HepG2 (cell line): ENCODE results near the gene IRF5. TPM values are rescaled to one million over a fixed set of nuclear protein-coding genes. Genes with fewer than 3 reads are reported as not detected.

ENCODE experiments used
- ATAC-seq: fragments of 200-7000 bp; cut with Tn5 transposase; 3 replicates; pipeline ENCODE4 v1.9.1; 2020; ENCODE audit warnings: mild to moderate bottlenecking, moderate library complexity
- BruUV-seq: library from RNA; stranded (reverse); fragments of 400-500 nt; replicated peaks from 2 replicates; lab custom pipeline; 2021; lab: Mats Ljungman, UMichigan
- CTCF ChIA-PET: fragments of 300-600 bp; formaldehyde crosslinking; extraction: SDS; loops from one replicate; lab custom pipeline; 2021; ENCODE audit warnings: low total read pairs, inconsistent platforms, low intra/inter-chr PET ratio; lab: Yijun Ruan, JAX
- POLR2A ChIA-PET: fragments of 350-600 bp; sonication (Branson Sonifier 250); formaldehyde crosslinking; loops from one replicate; lab custom pipeline; 2020; ENCODE audit warnings: antibody characterized with exemption, inconsistent platforms; lab: Yijun Ruan, JAX
- DNase-seq: peaks from one replicate; pipeline ENCODE4 v3.0.0-alpha.2; 2015; ENCODE audit warnings: low spot score
- FAIRE-seq: peaks from 3 replicates; lab custom pipeline; 2011; peaks lifted over from hg19 to GRCh38; lab: Jason Lieb, UNC
- H2AFZ ChIP-seq: one replicate; pipeline ENCODE4 v1.6.1; 2011; ENCODE audit warnings: low read length, inconsistent platforms
- H3K27ac ChIP-seq: fragments of 300-600 bp; 3 replicates; pipeline ENCODE4 v1.8.0; 2011; ENCODE audit warnings: mixed run types, mild to moderate bottlenecking, mixed read lengths, low read length, inconsistent platforms; ENCODE audit not compliant: insufficient read depth; ENCODE audit errors: extremely low read length
- H3K27me3 ChIP-seq, 2 experiments: fragments of 200-600 bp in 1 of 2; 2 replicates in 1 of 2; 3 replicates in 1 of 2; pipeline versions ENCODE4 v1.6.0 to v1.8.0; 2011; ENCODE audit warnings: low read length in 2 of 2, mild to moderate bottlenecking in 2 of 2, moderate library complexity in 2 of 2, inconsistent platforms in 1 of 2; ENCODE audit not compliant: insufficient read depth in 2 of 2, control insufficient read depth in 1 of 2
- H3K36me3 ChIP-seq, 2 experiments: fragments of 200-600 bp in 1 of 2; replicated peaks in 1 of 2; 2 replicates in 1 of 2; 3 replicates in 1 of 2; pipeline versions ENCODE4 v1.5.1 to v1.8.0; 2011; ENCODE audit warnings: low read length in 2 of 2, inconsistent platforms in 1 of 2; ENCODE audit not compliant: insufficient read depth in 2 of 2, control insufficient read depth in 1 of 2
- H3K4me1 ChIP-seq: 2 replicates; pipeline ENCODE4 v1.5.1; 2012; ENCODE audit warnings: low read length, inconsistent platforms; ENCODE audit not compliant: insufficient read depth
- H3K4me2 ChIP-seq: 2 replicates; pipeline ENCODE4 v1.6.0; 2011; ENCODE audit warnings: low read depth, low read length, inconsistent platforms
- H3K4me3 ChIP-seq, 3 experiments: fragments of 200-600 bp in 1 of 3; sonication (generic), shearing (Covaris generic) in 1 of 3; replicated peaks in 1 of 3; 2 replicates each; pipeline ENCODE4 v1.5.1; 2011 to 2016; ENCODE audit warnings: low read length in 3 of 3, inconsistent platforms in 2 of 3, low read depth in 2 of 3, mild to moderate bottlenecking in 2 of 3, control low read depth in 1 of 3, mixed read lengths in 1 of 3; ENCODE audit not compliant: insufficient read depth in 1 of 3
- H3K79me2 ChIP-seq: one replicate; pipeline ENCODE4 v1.6.1; 2011; ENCODE audit warnings: low read length, inconsistent platforms; ENCODE audit not compliant: insufficient read depth
- H3K9ac ChIP-seq: 2 replicates; pipeline ENCODE4 v1.6.0; 2011; ENCODE audit warnings: mild to moderate bottlenecking, low read depth, low read length, inconsistent platforms; ENCODE audit not compliant: insufficient read depth
- H3K9me3 ChIP-seq: 2 replicates; pipeline ENCODE4 v1.5.1; 2012; ENCODE audit warnings: mild to moderate bottlenecking, low read length
- H4K20me1 ChIP-seq: 2 replicates; pipeline ENCODE4 v1.6.0; 2011; ENCODE audit warnings: inconsistent platforms, mild to moderate bottlenecking, low read length, moderate library complexity; ENCODE audit not compliant: insufficient read depth
- AGO2 ChIP-seq: fragments of 200-400 bp; formaldehyde crosslinking; optimal IDR thresholded peaks from 2 replicates; pipeline ENCODE3; 2017; ENCODE audit warnings: mild to moderate bottlenecking, low read depth, low read length, moderate library complexity
- BATF2 ChIP-seq: sonication (generic); formaldehyde crosslinking; IDR thresholded peaks from 2 replicates; pipeline ENCODE4 v1.8.0; 2022; ENCODE audit warnings: mild to moderate bottlenecking, missing genetic modification reagents, moderate library complexity
- CREM ChIP-seq, 2 experiments: sonication (generic) in 1 of 2; formaldehyde crosslinking in 1 of 2; IDR thresholded peaks; 2 replicates each; pipeline versions ENCODE4 v1.4.0 to v1.6.1; 2016 to 2020; ENCODE audit warnings: antibody characterized with exemption in 1 of 2, mild to moderate bottlenecking in 1 of 2, missing genetic modification reagents in 1 of 2
- EZH2 ChIP-seq: conservative IDR thresholded peaks from 2 replicates; pipeline ENCODE4 v1.6.1; 2012; ENCODE audit warnings: mild to moderate bottlenecking, low read depth, low read length, moderate library complexity
- HMGXB4 ChIP-seq, 2 experiments: sonication (generic) in 1 of 2; formaldehyde crosslinking in 1 of 2; IDR thresholded peaks; 2 replicates each; pipeline versions ENCODE4 v1.4.0 to v1.6.1; 2018 to 2020; ENCODE audit warnings: missing genetic modification reagents in 2 of 2, borderline replicate concordance in 1 of 2, low read depth in 1 of 2, mild to moderate bottlenecking in 1 of 2, missing biosample characterization in 1 of 2
- MBNL3 ChIP-seq: fragments of 250-450 bp; sonication (Bioruptor Pico); conservative IDR thresholded peaks from 2 replicates; pipeline ENCODE4 v1.8.0; 2022; ENCODE audit warnings: mild to moderate bottlenecking, inconsistent platforms
- NCOA2 ChIP-seq: sonication (generic); formaldehyde crosslinking; IDR thresholded peaks from 2 replicates; pipeline ENCODE4 v1.8.0; 2022; ENCODE audit warnings: inconsistent platforms
- ONECUT2 ChIP-seq: sonication (generic); formaldehyde crosslinking; IDR thresholded peaks from 2 replicates; pipeline ENCODE4 v1.4.0; 2020; ENCODE audit warnings: missing genetic modification reagents
- PAWR ChIP-seq: sonication (generic); formaldehyde crosslinking; IDR thresholded peaks from 2 replicates; pipeline ENCODE4 v1.4.0; 2020; ENCODE audit warnings: missing genetic modification reagents, mild to moderate bottlenecking, borderline replicate concordance
- RAD51 ChIP-seq: fragments of 450-650 bp; IDR thresholded peaks from 2 replicates; pipeline ENCODE4 v1.6.1; 2016; ENCODE audit warnings: borderline replicate concordance
- RXRB ChIP-seq: IDR thresholded peaks from 2 replicates; pipeline ENCODE4 v1.6.1; 2016; ENCODE audit warnings: borderline replicate concordance, missing genetic modification reagents, missing compliant biosample characterization
- SRF ChIP-seq: IDR thresholded peaks from 2 replicates; pipeline ENCODE4 v1.6.1; 2011; ENCODE audit warnings: mild to moderate bottlenecking, low read depth, low read length, moderate library complexity
- STAT6 ChIP-seq: sonication (generic); formaldehyde crosslinking; IDR thresholded peaks from 2 replicates; pipeline ENCODE4 v1.4.0; 2020; ENCODE audit warnings: missing genetic modification reagents, mild to moderate bottlenecking, borderline replicate concordance
- ZNF143 ChIP-seq: sonication (generic); formaldehyde crosslinking; IDR thresholded peaks from 2 replicates; pipeline ENCODE4 v1.4.0; 2020; ENCODE audit warnings: missing genetic modification reagents
- ZXDC ChIP-seq: sonication (generic); formaldehyde crosslinking; IDR thresholded peaks from 2 replicates; pipeline ENCODE4 v1.5.0; 2020; ENCODE audit warnings: mild to moderate bottlenecking, missing genetic modification reagents
- WGBS: methylation state at CpG from one replicate; pipeline ENCODE4 v1.1.6; 2017; ENCODE audit warnings: low lambda C conversion rate; 5-methylcytosine and 5-hydroxymethylcytosine counted together
- in situ Hi-C: cut with HindIII; loops from 2 replicates; pipeline ENCODE4 v1.10.0; 2017; ENCODE audit warnings: low pct_unique_long_range_greater_than_20kb; ENCODE audit not compliant: extremely low pct_ligation_motif_present
- intact Hi-C: fragments of 100-400 bp; cut with micrococcal nuclease; formaldehyde crosslinking; loops from one replicate; pipeline ENCODE4 v1.10.0; 2022; ENCODE audit not compliant: unreplicated experiment
- polyA plus RNA-seq, 8 experiments: library from polyadenylated mRNA; depleted of rRNA in 3 of 8; stranded (reverse) in 7 of 8; unstranded in 1 of 8; fragments of >200 nt; fragmentation: Illumina TruSeq in 4 of 8; extraction: Trizol in 4 of 8; gene quantifications; 2 replicates each; pipeline versions ENCODE4 v1.2.1 to v1.2.3, GENCODE V29; 2011 to 2016; ENCODE audit warnings: low read depth in 4 of 8, missing spikeins in 1 of 8, mixed read lengths in 1 of 8; ENCODE audit not compliant: insufficient read depth in 1 of 8
- total RNA-seq, 5 experiments: library from RNA; depleted of rRNA; stranded (reverse); fragments of >200 nt; fragmentation: Illumina TruSeq; extraction: Trizol; gene quantifications; 2 replicates each; pipeline ENCODE4 v1.2.3, GENCODE V29; 2016; ENCODE audit warnings: low read depth in 1 of 5

Gene IRF5
- total and polyA plus RNA-seq, 2 of the 13 experiments (the other 11 are each of a cell fraction or from before 2014, with no cell fraction given) = 2.0 to 2.9 TPM

GRCh38 chr7:128922496-128923410 lies 15.0 kb upstream of the IRF5 start:
- no peak overlapping the region for H3K9ac ChIP-seq
- DNase-seq (no peak), FAIRE-seq (no peak), ATAC-seq (peak; percentile 26; the same call in 2 of the 3 replicates)
- no peaks in the 10 kb centered on the region for H3K9me3 ChIP-seq
- intact Hi-C loops (no loop called here), in situ Hi-C loops (no loop called here)
- H3K79me2 ChIP-seq = no peaks in the 10 kb centered on the region
- no peak overlapping the region for H3K4me3 ChIP-seq
- WGBS = 31% methylated on average over 9 of the region's 16 CpGs
- H3K4me1 ChIP-seq = no peaks in the 10 kb centered on the region
- ChIA-PET CTCF (no interaction called here), POLR2A (no interaction called here)
- no peak overlapping the region for H2AFZ ChIP-seq
- peaks cover 2 to 39% of the 10 kb centered on the region in 2 experiments; a peak in 4 of 5 replicates for H3K27me3 ChIP-seq
- H3K36me3 ChIP-seq = no peaks in the 10 kb centered on the region
- no peak overlapping the region for H3K27ac ChIP-seq
- H4K20me1 ChIP-seq = no peaks in the 10 kb centered on the region
- no TSS peak for BruUV-seq
- no peak overlapping the region for H3K4me2 ChIP-seq
- TF ChIP-seq ZNF143 (CRISPR knock-in tag) = no peak
- no peak for TF ChIP-seq NCOA2 (CRISPR knock-in tag)
- TF ChIP-seq RAD51 = no peak
- TF ChIP-seq HMGXB4 (CRISPR knock-in tag; IDR thresholded peaks at IDR 0.05; ENCODE audit: borderline replicate concordance in 1 of 2, low read depth in 1 of 2) = no peak
- TF ChIP-seq MBNL3 (CRISPR knock-in tag) = no peak
- TF ChIP-seq BATF2 (CRISPR knock-in tag) = no peak
- TF ChIP-seq CREM (IDR thresholded peaks at IDR 0.05) = no peak
- no peak for TF ChIP-seq CREM (CRISPR knock-in tag; IDR thresholded peaks at IDR 0.05)
- no peak for TF ChIP-seq STAT6 (CRISPR knock-in tag)
- no peak for TF ChIP-seq PAWR (CRISPR knock-in tag)
- no peak for TF ChIP-seq ZXDC
- no peak for TF ChIP-seq EZH2
- no peak for TF ChIP-seq AGO2
- TF ChIP-seq ONECUT2 (CRISPR knock-in tag) = no peak
- TF ChIP-seq RXRB (CRISPR knock-in tag) = no peak
- no peak for TF ChIP-seq SRF
